T-helper 2 cell treated with Interferon-gamma antibody and Interleukin-4, amounts not matched to agents 100 ng/mL and 5 ng/mL, for 36 hours (primary cell): ENCODE measurements around the gene TMBIM4. TPM values are rescaled to one million over a fixed set of nuclear protein-coding genes. Genes with fewer than 3 reads are reported as not detected.

Source experiments
- intact Hi-C: fragments of 100-400 bp; cut with micrococcal nuclease; formaldehyde crosslinking; loops from one replicate; pipeline ENCODE4 v1.15.1; 2023
- total RNA-seq: library from RNA; stranded (reverse); gene quantifications from 2 replicates; pipeline ENCODE4 v1.2.3, GENCODE V29; 2022

Gene TMBIM4
- total RNA-seq, 1 donor from 2014 or later, result 74.4 TPM

- intact Hi-C loops, result no loop called here
Observed at GRCh38 chr12:66103016-66103913, 66.5 kb downstream of the TMBIM4 start.

GRCh38 chr12:66092559-66093269 lies 77.1 kb downstream of the TMBIM4 start:
- intact Hi-C loops, result no loop called here

- intact Hi-C loops, result no loop called here
Observed at GRCh38 chr12:66090157-66090556, 79.6 kb downstream of the TMBIM4 start.

- intact Hi-C loops, result loop anchor here (1.0 to 10.0 kb wide), 2 partner anchors 531 to 1193 kb away; no protein-coding TSS in a partner anchor
Observed at GRCh38 chr12:66087365-66087943, 82.3 kb downstream of the TMBIM4 start.

GRCh38 chr12:66085998-66086397 lies 83.8 kb downstream of the TMBIM4 start:
- intact Hi-C loops, result loop anchor here (10.0 kb wide), 1 partner anchor 1191 kb away; no protein-coding TSS in a partner anchor

Other genes with a start within 250 kb of the TMBIM4 start
- gene LLPH, start 39.2 kb downstream of the TMBIM4 start, total RNA-seq, result 29.0 and 30.3 TPM in 2 replicates
- 0.93 and 1.4 TPM in 2 replicates for gene IRAK3, start 19.2 kb upstream of the TMBIM4 start, total RNA-seq
- gene HELB, start 132.5 kb upstream of the TMBIM4 start, total RNA-seq, result 39.8 and 40.2 TPM in 2 replicates